SK-N-SH treated with all-trans-retinoic acid at 6 μM for 48 hours (cell line): ENCODE data around the gene SPG7.

Experiments
- ARNTL ChIP-seq: fragments of 450-650 bp; formaldehyde crosslinking; IDR thresholded peaks from 2 replicates; pipeline ENCODE4 v1.5.0; 2020; ENCODE audit warnings: low read depth, mild to moderate bottlenecking, moderate library complexity, borderline replicate concordance
- CREB5 ChIP-seq: fragments of 250-450 bp; sonication (Bioruptor Pico); IDR thresholded peaks from 2 replicates; pipeline ENCODE4 v1.5.1; 2020; ENCODE audit warnings: low read depth, mild to moderate bottlenecking, moderate library complexity
- ESRRG ChIP-seq: fragments of 250-450 bp; sonication (Bioruptor Pico); IDR thresholded peaks from 2 replicates; pipeline ENCODE4 v1.6.1; 2021; ENCODE audit warnings: mild to moderate bottlenecking
- GLIS3 ChIP-seq: fragments of 250-450 bp; sonication (Bioruptor Pico); IDR thresholded peaks from 2 replicates; pipeline ENCODE4 v1.5.0; 2020; ENCODE audit warnings: mild to moderate bottlenecking, moderate library complexity
- PATZ1 ChIP-seq: fragments of 250-450 bp; sonication (Bioruptor Pico); IDR thresholded peaks from 2 replicates; pipeline ENCODE4 v1.8.0; 2020; ENCODE audit warnings: mild to moderate bottlenecking, moderate library complexity, borderline replicate concordance
- PPARA ChIP-seq: fragments of 250-450 bp; sonication (Bioruptor Pico); IDR thresholded peaks from 2 replicates; pipeline ENCODE4 v1.5.0; 2020; ENCODE audit warnings: mild to moderate bottlenecking, borderline replicate concordance
- RARB ChIP-seq: fragments of 250-450 bp; sonication (Bioruptor Pico); IDR thresholded peaks from 2 replicates; pipeline ENCODE4 v1.8.0; 2021; ENCODE audit warnings: mild to moderate bottlenecking, moderate library complexity
- SNAI2 ChIP-seq: fragments of 250-450 bp; sonication (Bioruptor Pico); IDR thresholded peaks from 2 replicates; pipeline ENCODE4 v1.5.0; 2020; ENCODE audit warnings: mild to moderate bottlenecking, moderate library complexity
- TOX ChIP-seq: fragments of 250-450 bp; sonication (Bioruptor Pico); IDR thresholded peaks from 2 replicates; pipeline ENCODE4 v1.8.0; 2021; ENCODE audit warnings: mild to moderate bottlenecking, moderate library complexity, borderline replicate concordance
- ZFP3 ChIP-seq: fragments of 250-450 bp; sonication (Bioruptor Pico); IDR thresholded peaks from 2 replicates; pipeline ENCODE4 v1.5.0; 2020; ENCODE audit warnings: mild to moderate bottlenecking, moderate library complexity
- ZFP30 ChIP-seq: fragments of 450-650 bp; formaldehyde crosslinking; IDR thresholded peaks from 2 replicates; pipeline ENCODE4 v1.5.0; 2022; ENCODE audit warnings: mild to moderate bottlenecking, moderate library complexity
- ZNF565 ChIP-seq: fragments of 450-650 bp; formaldehyde crosslinking; conservative IDR thresholded peaks from 2 replicates; pipeline ENCODE4 v1.5.0; 2020; ENCODE audit warnings: low read depth, mild to moderate bottlenecking, moderate library complexity
- ZNF70 ChIP-seq: fragments of 450-650 bp; formaldehyde crosslinking; IDR thresholded peaks from 2 replicates; pipeline ENCODE4 v1.5.0; 2020; ENCODE audit warnings: mild to moderate bottlenecking, moderate library complexity

- TF ChIP-seq ZFP3 (CRISPR knock-in tag) (no peak), RARB (no peak), PATZ1 (no peak), ZNF70 (CRISPR knock-in tag) (no peak), GLIS3 (CRISPR knock-in tag) (no peak), SNAI2 (CRISPR knock-in tag) (no peak), CREB5 (no peak), ZNF565 (no peak), ZFP30 (CRISPR knock-in tag) (no peak), ESRRG (no peak), PPARA (no peak), TOX (CRISPR knock-in tag) (no peak), ARNTL (CRISPR knock-in tag) (no peak)
Measured at GRCh38 chr16:89564476-89565255, 56.5 kb downstream of the SPG7 start.
